Stimulated activated naive B cell treated with anti-CD40 and anti-IgM and Interleukin-4, amounts not matched to agents 10 μg/mL and 1 μg/mL and 100 μg/mL, for 72 hours (primary cell): Measurements from ENCODE around the gene PYDC1.
"Not testable (repeated sequence)": the region's sequence is repeated elsewhere in the genome, so short reads cannot be mapped to it uniquely, and the experiment has no call there.

ENCODE experiments used
- ATAC-seq, 2 donors: fragments of 150-1000 bp; cut with Tn5 transposase; replicated peaks; 2 replicates each; pipeline ENCODE4 v1.10.0; 2021; ENCODE audit warnings: moderate library complexity in 1 of 2
- DNase-seq: peaks from one replicate; pipeline ENCODE4 v3.0.0; 2021
- H3K27ac Mint-ChIP-seq: one replicate; pipeline ENCODE4 v1.8.0; 2022; ENCODE audit warnings: mild to moderate bottlenecking, mixed read lengths
- H3K27me3 Mint-ChIP-seq, 2 donors: one replicate each; pipeline ENCODE4 v1.8.0; 2022; ENCODE audit warnings: mixed read lengths in 2 of 2
- H3K36me3 Mint-ChIP-seq, 2 donors: one replicate each; pipeline ENCODE4 v1.8.0; 2022; ENCODE audit warnings: mixed read lengths in 2 of 2, mild to moderate bottlenecking in 1 of 2
- H3K4me1 Mint-ChIP-seq, 2 donors: one replicate each; pipeline ENCODE4 v1.8.0; 2022; ENCODE audit warnings: mixed read lengths in 2 of 2, mild to moderate bottlenecking in 1 of 2
- H3K4me3 Mint-ChIP-seq, 2 donors: one replicate each; pipeline ENCODE4 v1.8.0; 2022; ENCODE audit warnings: mild to moderate bottlenecking in 2 of 2, mixed read lengths in 2 of 2, moderate library complexity in 1 of 2
- H3K9me3 Mint-ChIP-seq, 2 donors: one replicate each; pipeline ENCODE4 v1.8.0; 2022; ENCODE audit warnings: mixed read lengths in 2 of 2, mild to moderate bottlenecking in 1 of 2

Gene PYDC1

DNA sequence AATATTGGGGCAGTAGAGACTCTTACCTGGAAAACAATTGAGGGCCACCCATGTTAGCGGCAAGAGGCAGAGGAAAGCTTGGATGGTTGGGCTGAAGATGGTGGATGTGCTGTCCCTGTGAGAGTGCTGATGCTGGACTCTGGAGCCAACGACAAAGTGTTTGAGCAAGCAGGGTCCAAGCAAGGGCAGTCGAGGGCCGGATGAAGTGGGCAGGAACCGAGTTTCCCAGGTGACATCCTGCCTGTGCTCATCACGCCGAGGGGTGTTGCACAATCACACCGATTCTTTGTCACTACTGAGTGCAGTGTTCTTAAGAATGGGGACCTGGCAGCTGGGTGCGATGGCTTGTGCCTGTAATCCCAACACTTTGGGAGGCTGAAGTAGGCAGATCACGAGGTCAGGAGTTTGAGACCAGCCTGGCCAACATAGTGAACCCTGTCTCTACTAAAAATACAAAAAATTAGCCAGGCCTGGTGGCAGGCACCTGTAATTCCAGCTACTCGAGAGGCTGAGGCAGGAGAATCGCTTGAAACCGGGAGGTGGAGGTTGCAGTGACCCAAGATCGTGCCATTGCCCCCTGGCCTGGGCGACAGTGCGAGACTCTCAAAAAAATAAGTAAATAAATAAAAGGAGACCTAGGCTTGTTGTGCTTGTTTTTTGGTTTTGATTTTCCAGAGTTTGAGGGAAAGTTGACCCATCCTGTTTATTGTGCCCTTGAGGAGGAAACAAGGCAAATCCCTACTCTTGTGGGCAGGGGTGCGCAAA lies 20.4 kb downstream of the PYDC1 start:
- DNase-seq: no peak
- no peaks in the 10 kb centered on the region for H3K27me3 Mint-ChIP-seq
- H3K4me3 Mint-ChIP-seq: no peak overlapping the region
- H3K4me1 Mint-ChIP-seq: peaks cover 28 to 50% of the 10 kb centered on the region in 2 donors
- H3K9me3 Mint-ChIP-seq: no peaks in the 10 kb centered on the region
- H3K36me3 Mint-ChIP-seq: peaks cover 39 to 55% of the 10 kb centered on the region in 2 donors
- no peak for ATAC-seq
- peak overlapping the region; percentile 77 for H3K27ac Mint-ChIP-seq

DNA sequence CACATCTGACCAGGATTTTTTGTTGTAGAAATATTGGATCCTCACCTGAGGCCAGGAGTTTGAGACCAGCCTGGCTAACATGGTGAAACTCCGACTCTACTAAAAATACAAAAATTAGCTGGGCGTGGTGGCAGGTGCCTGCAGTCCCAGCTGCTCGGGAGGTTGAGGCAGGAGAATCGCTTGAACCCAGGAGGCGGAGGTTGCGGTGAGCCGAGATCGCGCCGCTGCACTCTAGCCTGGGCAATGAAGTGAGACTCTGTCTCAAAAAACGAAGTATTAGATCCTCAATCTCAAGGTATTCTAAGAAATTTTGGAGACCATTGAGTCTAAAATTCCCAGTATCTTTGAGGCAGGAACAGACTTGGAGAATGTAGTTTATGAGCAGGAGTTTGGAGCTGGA lies 21.1 kb downstream of the PYDC1 start:
- not testable (repeated sequence) for H3K4me3 Mint-ChIP-seq, H3K9me3 Mint-ChIP-seq, H3K27me3 Mint-ChIP-seq, ATAC-seq, DNase-seq
- Mint-ChIP-seq H3K4me1 (peaks cover 25 to 50% of the 10 kb centered on the region in 2 donors), H3K27ac (peak overlapping the region; percentile 77), H3K36me3 (peaks cover 44 to 61% of the 10 kb centered on the region in 2 donors)

DNA sequence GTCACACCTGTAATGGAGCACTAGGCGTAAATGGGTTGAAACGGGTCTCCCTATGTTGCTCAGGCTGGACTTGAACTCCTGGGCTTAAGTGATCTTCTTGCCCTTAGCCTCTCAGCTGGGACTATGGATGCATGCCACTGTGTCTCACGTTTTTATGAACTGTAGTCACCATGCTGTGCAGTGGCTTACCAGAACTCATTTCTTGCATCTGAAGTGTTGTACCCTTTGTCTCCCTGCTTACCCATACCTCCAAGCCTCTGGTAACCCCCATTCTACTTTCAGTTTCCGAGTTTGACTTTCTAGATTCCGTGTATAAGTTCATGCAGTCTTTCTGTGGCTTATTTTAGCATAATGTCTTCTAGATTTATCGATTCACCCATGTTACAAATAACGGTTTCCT lies 22.0 kb downstream of the PYDC1 start:
- H3K27me3 Mint-ChIP-seq: no peaks in the 10 kb centered on the region
- ATAC-seq: no peak

GRCh38 chr16:31193874-31194273 lies 23.1 kb downstream of the PYDC1 start:
- Mint-ChIP-seq H3K36me3 (peaks cover 52 to 70% of the 10 kb centered on the region in 2 donors), H3K27ac (peak overlapping the region; percentile 59), H3K9me3 (no peaks in the 10 kb centered on the region), H3K27me3 (no peaks in the 10 kb centered on the region), H3K4me3 (no peak overlapping the region), H3K4me1 (peaks cover 24 to 50% of the 10 kb centered on the region in 2 donors)
- DNase-seq (no peak), ATAC-seq (no peak)

More for the DNA sequence above, 22.0 kb downstream of the PYDC1 start:
- H3K27ac Mint-ChIP-seq: peak overlapping the region; percentile 47
- DNase-seq: no peak
- peaks cover 31 to 54% of the 10 kb centered on the region in 2 donors for H3K4me1 Mint-ChIP-seq
- no peak overlapping the region for H3K4me3 Mint-ChIP-seq
- no peaks in the 10 kb centered on the region for H3K9me3 Mint-ChIP-seq
- H3K36me3 Mint-ChIP-seq: peaks cover 51 to 68% of the 10 kb centered on the region in 2 donors

GRCh38 chr16:31192856-31193642 lies 23.9 kb downstream of the PYDC1 start:
- Mint-ChIP-seq H3K4me1 (peaks cover 21 to 45% of the 10 kb centered on the region in 2 donors), H3K27ac (no peak overlapping the region), H3K36me3 (peaks cover 50 to 72% of the 10 kb centered on the region in 2 donors), H3K4me3 (no peak overlapping the region), H3K9me3 (no peaks in the 10 kb centered on the region), H3K27me3 (no peaks in the 10 kb centered on the region)
- ATAC-seq: no peak
- DNase-seq: no peak

DNA sequence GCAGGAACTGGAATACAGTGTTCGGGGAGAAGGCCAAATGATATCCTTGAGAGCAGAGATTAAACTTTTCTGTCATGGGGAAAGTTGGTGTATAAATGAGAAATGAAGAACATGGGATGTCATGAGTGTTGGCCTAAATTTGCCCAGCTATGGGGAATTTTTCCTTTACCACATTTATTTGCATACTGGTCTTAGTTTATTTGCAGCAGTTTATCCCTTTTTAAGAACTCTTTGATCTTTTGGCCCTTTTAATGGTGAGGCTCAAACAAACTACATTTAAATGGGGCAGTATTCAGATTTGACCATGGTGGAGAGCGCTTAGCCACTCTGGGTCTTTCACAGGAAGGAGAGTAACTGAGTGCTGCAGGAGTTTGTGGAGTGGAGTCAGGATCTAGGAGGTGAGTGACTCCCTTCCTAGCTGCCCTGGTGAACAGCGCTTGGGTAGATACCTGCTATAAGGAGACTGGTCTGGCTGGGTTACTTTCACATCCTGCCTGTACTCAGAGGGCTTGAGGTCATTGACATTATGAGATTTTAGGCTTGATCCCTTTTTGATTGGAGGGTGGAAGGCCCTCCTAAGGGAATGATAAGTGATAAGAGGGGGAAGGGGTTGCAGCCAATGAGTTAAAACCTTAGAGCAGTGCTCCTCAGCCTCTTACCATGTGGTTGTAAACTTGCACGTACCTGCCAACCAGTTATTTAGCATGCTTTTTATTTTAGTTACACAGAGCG lies 25.1 kb downstream of the PYDC1 start:
- H3K27ac Mint-ChIP-seq: peak overlapping the region; percentile 73
- no peak for ATAC-seq
- no peak for DNase-seq
- H3K36me3 Mint-ChIP-seq: peaks cover 59 to 79% of the 10 kb centered on the region in 2 donors
- no peaks in the 10 kb centered on the region for H3K27me3 Mint-ChIP-seq
- peaks cover 27 to 55% of the 10 kb centered on the region in 2 donors for H3K4me1 Mint-ChIP-seq
- H3K9me3 Mint-ChIP-seq: no peaks in the 10 kb centered on the region
- no peak overlapping the region for H3K4me3 Mint-ChIP-seq

DNA sequence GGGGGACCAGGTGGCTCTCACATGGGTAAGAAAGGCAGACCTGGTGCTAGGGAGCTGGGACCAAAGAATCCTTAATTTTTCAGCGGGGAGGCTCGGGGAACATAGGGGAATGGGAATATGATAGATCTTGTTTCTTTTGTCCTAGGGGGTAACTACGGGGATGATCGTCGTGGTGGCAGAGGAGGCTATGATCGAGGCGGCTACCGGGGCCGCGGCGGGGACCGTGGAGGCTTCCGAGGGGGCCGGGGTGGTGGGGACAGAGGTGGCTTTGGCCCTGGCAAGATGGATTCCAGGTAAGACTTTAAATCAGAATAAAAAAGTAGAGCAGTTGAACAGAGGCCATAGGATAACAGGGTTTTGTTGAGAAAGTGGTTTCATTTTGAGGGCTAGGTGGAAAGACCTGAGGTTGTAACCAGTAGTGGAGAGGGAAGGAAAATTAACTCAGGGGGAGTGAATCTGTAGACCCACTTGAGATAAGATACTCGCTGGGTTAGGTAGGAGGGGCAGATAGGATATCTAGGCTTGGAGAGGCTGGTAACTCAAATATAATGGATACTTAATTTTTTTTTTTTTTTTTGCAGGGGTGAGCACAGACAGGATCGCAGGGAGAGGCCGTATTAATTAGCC lies 26.0 kb downstream of the PYDC1 start:
- Mint-ChIP-seq H3K27me3 (no peaks in the 10 kb centered on the region), H3K4me1 (peaks cover 31 to 59% of the 10 kb centered on the region in 2 donors), H3K9me3 (no peaks in the 10 kb centered on the region), H3K27ac (peak overlapping the region; percentile 71), H3K36me3 (peaks cover 60 to 82% of the 10 kb centered on the region in 2 donors), H3K4me3 (no peak overlapping the region)
- DNase-seq (no peak), ATAC-seq (no peak)

DNA sequence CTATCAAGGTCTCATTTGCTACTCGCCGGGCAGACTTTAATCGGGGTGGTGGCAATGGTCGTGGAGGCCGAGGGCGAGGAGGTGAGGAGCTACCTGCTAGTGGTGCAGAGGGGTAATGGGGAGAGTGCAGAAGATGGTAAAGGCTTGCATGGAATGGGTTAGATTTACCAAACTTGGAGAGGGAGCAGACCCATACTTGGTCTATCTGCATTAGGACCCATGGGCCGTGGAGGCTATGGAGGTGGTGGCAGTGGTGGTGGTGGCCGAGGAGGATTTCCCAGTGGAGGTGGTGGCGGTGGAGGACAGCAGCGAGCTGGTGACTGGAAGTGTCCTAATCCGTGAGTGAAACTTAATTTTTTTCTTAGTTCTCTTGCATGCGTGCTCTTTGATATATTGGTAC lies 26.9 kb downstream of the PYDC1 start:
- H3K27ac Mint-ChIP-seq: peak overlapping the region; percentile 34
- ATAC-seq (no peak), DNase-seq (no peak)
- H3K4me1 Mint-ChIP-seq: peaks cover 36 to 67% of the 10 kb centered on the region in 2 donors
- no peaks in the 10 kb centered on the region for H3K27me3 Mint-ChIP-seq
- H3K9me3 Mint-ChIP-seq: no peaks in the 10 kb centered on the region
- peaks cover 66 to 85% of the 10 kb centered on the region in 2 donors for H3K36me3 Mint-ChIP-seq
- H3K4me3 Mint-ChIP-seq: peak overlapping the region in 1 of 2 donors; percentile 27

- ATAC-seq (no peak), DNase-seq (no peak)
- Mint-ChIP-seq H3K27ac (no peak overlapping the region), H3K36me3 (peaks cover 70 to 87% of the 10 kb centered on the region in 2 donors), H3K9me3 (no peaks in the 10 kb centered on the region), H3K4me3 (no peak overlapping the region), H3K27me3 (no peaks in the 10 kb centered on the region), H3K4me1 (peaks cover 40 to 72% of the 10 kb centered on the region in 2 donors)
Observed at GRCh38 chr16:31189412-31189778, 27.5 kb downstream of the PYDC1 start.

- H3K4me3 Mint-ChIP-seq: no peak overlapping the region
- H3K27ac Mint-ChIP-seq: peak overlapping the region; percentile 17
- H3K4me1 Mint-ChIP-seq: peaks cover 42 to 74% of the 10 kb centered on the region in 2 donors
- H3K27me3 Mint-ChIP-seq: no peaks in the 10 kb centered on the region
- no peak for ATAC-seq
- DNase-seq: no peak
- H3K9me3 Mint-ChIP-seq: no peaks in the 10 kb centered on the region
- peaks cover 67 to 85% of the 10 kb centered on the region in 2 donors for H3K36me3 Mint-ChIP-seq
Observed at GRCh38 chr16:31188450-31189411, 28.2 kb downstream of the PYDC1 start.

GRCh38 chr16:31187808-31188189 lies 29.1 kb downstream of the PYDC1 start:
- Mint-ChIP-seq H3K36me3 (peaks cover 70 to 87% of the 10 kb centered on the region in 2 donors), H3K4me3 (no peak overlapping the region), H3K4me1 (peaks cover 44 to 79% of the 10 kb centered on the region in 2 donors), H3K27ac (peak overlapping the region; percentile 14), H3K27me3 (no peaks in the 10 kb centered on the region), H3K9me3 (no peaks in the 10 kb centered on the region)
- DNase-seq (no peak), ATAC-seq (no peak)

DNA sequence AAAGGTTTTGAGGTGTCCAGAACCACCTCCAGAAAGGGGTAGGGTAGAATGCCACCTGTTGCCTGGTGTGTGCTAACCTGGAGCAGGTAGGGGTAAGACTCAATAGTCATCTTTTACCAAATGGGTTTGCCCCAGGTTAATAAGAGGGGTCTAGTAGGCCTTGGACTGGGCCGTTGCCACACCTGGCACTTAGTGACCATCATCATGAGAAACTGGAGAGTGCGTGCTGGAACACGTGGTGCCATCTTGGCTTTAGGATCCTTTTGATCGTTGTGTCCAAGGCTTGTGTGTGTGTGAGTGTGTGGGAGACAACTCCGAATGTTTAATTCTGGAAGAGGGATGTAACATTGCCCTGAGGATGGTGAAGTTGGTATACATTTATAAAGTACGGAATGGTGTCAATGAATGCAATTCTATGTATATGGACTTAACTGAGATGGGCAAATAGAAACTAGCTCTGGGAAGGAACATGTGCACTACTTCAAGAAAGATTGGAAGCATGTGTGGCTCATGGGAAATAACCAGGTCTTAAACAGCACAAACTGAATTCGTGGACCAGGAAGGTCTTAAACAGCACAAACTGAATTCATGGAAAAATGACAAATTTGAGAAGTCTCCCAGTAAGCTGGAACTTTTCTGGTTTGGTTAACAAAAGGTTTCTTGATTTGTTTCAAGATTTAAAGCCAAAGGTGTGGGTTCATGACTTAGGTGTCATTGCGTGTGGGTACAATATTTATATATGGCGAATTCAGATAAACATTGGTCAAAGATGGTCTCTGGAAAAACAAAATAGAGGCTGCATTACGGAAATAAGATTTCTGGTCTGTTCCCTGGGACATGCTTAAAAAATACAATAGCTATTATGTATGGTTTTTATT lies 29.8 kb downstream of the PYDC1 start:
- no peak overlapping the region for H3K4me3 Mint-ChIP-seq
- H3K27me3 Mint-ChIP-seq: no peaks in the 10 kb centered on the region
- peak overlapping the region; percentile 53 for H3K27ac Mint-ChIP-seq
- no peak for ATAC-seq
- H3K4me1 Mint-ChIP-seq: peaks cover 48 to 85% of the 10 kb centered on the region in 2 donors
- no peak for DNase-seq
- peaks cover 77 to 92% of the 10 kb centered on the region in 2 donors for H3K36me3 Mint-ChIP-seq
- H3K9me3 Mint-ChIP-seq: no peaks in the 10 kb centered on the region
